NCI-H1436 treated with DMSO at 0.1 percent for 48 hours (cell line): ENCODE results near the gene IDH3A.
A peak's percentile ranks its signal among the peaks of the same experiment; 100 is the strongest.
"Not testable (repeated sequence)": the region's sequence is repeated elsewhere in the genome, so short reads cannot be mapped to it uniquely, and the experiment has no call there.

Experiments
- DNase-seq: peaks from one replicate; lab custom pipeline; 2025; lab: John Stamatoyannopoulos, UW

IDH3A gene

GRCh38 chr15:78129751-78130287 is 19.3 kb upstream of the IDH3A start:
- no peak for DNase-seq

DNA sequence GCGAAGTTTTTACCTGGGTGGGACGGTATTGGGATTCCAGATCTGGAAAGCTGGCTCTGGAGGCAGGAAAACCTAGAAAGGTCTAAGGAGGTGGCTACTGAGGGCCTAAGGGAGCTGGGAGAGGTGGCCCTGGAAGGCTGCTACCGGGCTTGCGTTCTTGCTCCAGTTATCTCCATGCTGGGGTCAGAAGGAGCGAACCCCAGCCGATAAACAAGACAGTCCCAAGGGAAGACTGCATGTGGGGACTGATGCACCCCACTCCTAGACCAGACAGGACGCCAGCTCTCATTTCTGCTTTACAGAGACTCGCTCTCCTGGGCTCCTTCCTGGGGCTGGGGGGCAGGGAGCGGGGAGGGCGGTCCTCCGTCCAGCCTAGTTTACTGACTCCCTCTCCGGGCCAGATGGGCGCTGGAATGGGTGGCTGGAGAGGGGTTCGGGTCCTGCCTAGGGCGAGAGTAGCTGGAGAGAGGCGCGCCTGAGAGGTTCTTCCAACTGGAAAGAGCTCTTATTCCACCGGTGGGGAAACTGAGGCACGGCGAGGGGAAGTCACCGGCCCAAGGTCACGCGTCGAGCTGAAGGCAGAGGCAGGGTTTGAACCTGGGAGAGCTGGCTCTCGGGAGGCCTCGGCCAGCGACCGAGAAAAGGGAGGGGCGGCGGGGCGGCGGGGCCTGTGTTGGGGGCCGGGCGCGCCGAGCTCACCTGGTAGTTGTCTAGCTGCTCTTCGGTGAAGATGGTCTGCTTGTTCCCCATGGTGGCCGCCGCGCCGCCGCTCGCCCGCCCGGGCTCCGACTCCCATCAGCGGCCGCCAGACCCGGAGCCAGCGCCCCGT is 18.5 kb upstream of the IDH3A start:
- DNase-seq: no peak

DNA sequence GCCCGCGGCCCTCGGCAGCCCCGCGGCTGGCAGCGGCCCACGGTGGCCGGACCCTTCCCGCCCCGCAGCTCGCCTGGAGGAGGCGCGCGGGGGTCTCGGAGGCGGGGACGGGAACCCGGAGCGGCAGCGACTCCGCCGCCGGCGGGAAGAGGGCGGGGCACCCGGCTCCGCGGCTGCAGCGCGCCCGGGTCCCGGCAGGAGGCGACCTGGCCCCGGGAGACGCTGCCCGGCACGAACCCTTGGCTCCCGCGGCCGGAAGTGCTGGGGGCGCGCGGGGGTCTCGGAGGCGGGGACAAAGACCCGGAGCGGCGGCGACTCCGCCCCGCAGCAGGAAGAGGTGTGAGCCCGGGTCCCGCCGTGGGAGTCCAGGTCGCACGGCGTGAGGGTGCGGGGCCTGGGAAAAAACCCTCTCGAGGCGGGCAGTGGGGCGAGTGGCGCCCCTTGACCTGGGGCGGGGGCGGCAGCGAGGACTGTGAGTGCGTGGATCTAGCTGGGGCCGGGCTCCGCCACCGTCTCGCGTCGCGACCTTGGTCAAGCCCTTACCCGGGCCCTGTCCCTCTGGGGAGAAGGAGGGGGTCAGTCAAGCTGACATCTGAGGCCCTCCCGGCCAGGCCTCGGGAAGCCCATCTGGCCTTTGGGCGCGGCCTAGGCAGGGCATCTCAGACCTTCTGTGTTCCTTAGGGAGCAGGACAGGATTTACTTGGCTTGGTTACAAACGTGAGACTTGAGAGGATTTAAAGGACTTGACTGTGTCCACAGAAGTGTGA is 17.7 kb upstream of the IDH3A start, which contains the start of gene CIB2:
Gene CIB2 (minus strand): TSS at position 151 of the 767 bp plus-strand sequence. CDS start 230 bp downstream, outside the sequence.
- DNase-seq: peak; percentile 21

DNA sequence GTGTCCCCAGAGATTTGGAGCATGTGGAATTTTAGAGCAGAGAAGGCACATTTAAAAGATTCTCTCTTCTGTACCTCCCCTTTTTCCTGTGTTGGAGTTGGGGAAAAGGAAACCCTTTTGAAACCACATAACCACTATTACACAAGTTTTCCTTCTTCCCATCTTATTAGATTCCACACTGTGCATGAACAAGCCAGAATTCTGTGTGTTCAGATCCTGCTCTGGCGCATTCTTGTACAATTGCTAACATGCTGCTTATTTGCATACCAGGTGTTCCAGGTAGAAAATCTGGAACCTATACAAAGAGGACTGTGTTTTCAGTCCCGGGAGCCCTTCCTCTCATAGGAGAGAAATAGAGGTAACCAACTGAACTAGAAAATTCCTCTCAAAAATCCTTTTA is 15.4 kb upstream of the IDH3A start:
- no peak for DNase-seq

- no peak for DNase-seq
Observed at GRCh38 chr15:78139578-78139977, 9.6 kb upstream of the IDH3A start.

DNA sequence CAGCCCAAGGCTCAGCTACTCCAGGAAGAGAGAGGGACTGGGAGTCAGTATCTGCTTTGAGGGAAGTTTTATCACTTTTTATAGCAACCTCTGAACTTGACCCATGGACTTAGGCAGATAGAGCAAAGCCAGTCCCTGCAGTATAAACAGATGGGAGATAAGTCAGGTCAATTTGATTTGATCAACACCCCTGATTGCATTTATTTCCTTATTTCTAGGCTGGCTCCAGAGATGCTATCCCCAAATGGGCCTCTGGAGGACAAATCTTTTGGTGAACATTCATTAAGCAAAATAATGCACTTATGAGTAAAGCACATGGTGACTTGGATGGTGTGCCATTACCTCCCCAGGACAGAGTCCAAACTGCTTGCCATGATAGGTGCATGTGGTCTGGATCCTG is 8.9 kb upstream of the IDH3A start:
- DNase-seq: no peak

DNA sequence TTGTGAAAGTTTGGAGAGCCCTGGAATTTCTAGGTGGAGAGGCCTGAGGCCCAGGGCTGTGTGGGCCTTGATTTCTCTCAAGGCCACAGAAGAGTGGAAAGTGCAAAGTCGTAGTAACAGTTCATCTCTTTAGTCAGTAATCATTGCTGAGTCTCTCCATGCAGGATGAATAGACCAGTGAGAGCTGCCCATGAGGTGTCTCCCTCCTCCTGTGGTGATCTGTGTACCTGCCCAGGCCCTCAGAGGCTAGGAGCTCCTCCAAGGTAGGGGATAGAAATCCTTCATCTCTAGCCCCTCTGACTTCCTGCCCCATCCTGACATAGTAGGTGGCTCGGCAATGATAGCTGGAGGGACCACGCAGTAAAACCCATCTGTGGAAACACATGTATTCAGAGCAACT is 6.8 kb upstream of the IDH3A start:
- no peak for DNase-seq

GRCh38 chr15:78146425-78147154 is 2.6 kb upstream of the IDH3A start:
- no peak for DNase-seq

- DNase-seq: no peak
Observed at GRCh38 chr15:78147566-78147965, 1.6 kb upstream of the IDH3A start.

DNA sequence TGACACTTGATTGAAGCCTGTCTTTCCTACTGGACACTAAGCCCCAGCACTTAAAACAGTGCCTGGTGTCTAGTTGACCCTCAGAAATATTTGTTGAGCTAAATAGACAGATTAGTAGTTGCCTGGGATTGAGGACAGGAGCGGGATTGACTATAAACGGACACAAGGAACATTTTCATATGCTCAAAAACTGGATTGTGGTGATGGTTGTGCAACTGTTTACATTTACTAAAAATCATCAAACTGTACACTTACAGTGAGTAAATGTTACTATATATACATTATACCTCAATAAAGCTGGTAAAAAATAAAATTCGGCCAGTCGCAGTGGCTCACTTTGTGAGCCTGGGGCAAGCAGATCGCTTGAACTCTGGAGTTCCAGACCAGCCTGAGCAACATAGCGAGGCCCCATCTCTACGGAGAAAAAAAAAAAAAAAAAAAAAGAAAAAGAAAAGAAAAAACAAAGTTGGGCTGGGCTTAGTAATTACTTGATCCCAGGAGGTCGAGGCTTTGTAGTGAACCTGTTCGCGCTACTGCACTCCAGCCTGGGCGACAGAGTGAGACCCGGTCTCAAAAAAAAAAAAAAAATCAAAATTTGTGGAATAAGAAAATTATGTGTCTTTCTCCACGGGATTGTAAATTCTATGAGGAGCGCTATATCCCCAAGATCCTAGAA is 632 bp upstream of the IDH3A start:
- no peak for DNase-seq

DNA sequence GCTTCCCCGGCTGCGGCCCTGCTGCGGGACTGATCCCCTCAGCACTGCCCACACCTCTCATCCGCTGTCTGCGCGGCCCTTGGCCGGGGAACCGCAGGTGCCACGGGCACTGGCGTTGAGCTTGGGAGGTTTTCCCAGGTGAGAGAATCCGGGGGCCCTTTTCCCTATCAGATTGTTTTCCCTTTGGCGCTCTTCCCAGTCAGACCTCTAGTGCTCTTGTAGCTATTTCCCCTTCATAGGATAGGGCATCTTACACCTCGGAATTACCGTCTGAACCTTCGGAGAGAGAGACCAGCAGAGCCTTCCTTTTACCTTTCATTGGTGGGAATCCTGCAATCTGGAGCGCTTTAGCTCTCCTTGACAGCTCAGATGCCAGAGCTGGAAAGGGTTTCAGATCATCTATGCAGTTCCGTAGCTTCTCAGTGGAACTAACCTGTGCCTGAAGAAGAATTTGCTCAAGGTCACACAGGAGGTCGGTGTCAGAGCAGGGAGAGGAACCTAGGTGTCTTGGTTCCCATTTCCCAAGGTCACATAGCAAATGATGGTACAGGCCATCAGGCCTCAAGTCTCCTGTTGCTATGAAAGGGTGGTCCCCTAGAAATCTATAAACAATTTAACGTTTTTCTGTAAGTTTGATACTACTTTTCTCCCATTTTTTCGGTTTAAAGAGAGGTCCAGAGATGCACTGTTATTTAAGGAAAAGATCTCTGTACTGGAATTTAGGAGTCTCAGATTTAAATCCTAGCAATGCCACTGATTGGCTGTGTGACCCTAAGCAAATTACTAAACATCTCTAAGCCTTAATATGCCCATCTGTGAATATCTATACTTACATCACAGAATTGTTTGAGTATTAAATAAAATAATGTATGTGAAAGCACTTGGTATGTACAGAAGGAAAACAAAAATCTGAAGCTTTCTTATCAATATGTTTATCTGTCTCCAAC is 916 bp downstream of the IDH3A start:
- DNase-seq: no peak

- DNase-seq: not testable (repeated sequence)
Observed at GRCh38 chr15:78151075-78151474, 1.9 kb downstream of the IDH3A start.

DNA sequence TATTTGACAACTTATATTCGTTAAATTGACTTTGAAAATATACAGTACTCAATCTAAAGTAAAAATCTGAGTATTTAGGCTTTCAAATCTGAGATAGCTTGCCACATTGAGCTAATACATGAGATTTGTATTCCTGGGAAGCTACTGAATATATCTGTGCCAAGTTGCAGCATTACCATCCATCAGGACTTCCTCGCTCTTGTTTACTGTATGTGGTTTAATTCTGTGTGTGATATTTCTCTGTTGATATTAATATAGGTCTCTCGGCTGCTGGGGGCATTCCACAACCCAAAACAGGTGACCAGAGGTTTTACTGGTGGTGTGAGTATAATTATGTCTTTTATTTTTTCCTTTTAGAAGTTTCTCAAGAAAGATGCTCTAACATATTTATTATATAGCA is 5.8 kb downstream of the IDH3A start:
- DNase-seq: no peak

DNA sequence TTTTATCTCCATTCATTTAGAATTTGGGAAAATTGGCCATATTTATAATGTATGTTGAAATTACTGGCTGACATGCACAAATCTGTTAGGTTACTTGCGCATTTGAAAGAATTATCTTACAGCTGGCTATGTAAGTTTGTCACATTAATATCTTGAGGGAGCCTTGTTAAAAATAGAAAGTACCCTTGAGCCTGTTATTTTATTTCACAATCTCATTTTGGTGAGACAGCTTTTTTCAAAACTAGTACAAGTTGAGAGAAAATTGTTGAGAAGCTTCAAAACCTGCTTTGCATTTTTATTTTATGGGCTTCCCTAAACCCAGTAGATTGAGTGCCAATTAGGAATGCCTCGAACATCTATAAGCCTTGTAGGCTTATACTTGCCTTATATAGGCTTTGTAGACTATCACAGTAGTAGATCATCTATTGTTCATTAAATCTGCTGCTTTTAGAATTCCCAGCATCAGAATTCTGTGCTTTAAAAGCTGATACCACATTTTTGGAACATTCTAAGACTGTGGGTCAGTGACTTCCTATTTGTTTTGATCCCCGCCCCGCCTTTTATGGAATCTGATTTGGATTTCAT is 6.3 kb downstream of the IDH3A start:
- DNase-seq: no peak

DNA sequence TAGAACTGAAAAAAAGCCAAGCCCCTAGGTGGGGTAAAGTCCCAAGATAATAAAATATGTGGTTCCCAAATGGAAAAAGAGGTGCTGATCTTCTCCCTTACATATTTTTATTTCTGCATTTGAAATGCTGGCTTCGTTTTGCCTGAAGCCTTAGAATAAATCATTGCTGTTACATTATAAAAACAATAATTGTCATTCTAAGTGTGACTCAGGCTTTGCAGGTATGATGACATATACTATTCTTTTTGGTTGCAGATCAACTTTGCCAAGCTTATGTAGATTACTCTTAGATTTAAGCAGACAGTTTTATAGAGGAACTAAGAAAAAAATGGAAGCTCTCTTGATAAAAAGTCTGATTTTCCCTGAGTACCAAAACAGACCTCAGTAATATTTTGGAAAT is 7.5 kb downstream of the IDH3A start:
- DNase-seq: no peak

- DNase-seq: no peak
Observed at GRCh38 chr15:78157203-78157602, 8.0 kb downstream of the IDH3A start.

DNA sequence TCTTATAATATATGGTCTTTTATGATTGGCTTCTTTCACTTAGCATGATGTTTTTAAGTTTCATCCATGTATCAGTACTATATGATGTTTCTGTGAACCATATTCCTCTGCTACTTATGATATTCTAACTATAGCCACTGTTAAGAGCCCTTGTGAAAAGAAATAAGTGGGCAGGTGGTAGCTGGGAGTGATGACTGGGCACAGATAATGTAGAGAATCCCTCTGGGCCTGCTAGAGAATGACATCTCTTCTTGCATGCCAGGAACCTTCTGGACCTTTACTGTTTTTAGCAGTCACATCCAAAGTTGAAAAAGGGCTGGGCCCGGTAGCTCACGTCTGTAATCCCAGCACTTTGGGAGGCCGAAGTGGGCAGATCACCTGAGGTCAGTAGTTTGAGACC is 10.2 kb downstream of the IDH3A start:
- DNase-seq: no peak

GRCh38 chr15:78162038-78162437 is 12.9 kb downstream of the IDH3A start:
- DNase-seq: no peak

DNA sequence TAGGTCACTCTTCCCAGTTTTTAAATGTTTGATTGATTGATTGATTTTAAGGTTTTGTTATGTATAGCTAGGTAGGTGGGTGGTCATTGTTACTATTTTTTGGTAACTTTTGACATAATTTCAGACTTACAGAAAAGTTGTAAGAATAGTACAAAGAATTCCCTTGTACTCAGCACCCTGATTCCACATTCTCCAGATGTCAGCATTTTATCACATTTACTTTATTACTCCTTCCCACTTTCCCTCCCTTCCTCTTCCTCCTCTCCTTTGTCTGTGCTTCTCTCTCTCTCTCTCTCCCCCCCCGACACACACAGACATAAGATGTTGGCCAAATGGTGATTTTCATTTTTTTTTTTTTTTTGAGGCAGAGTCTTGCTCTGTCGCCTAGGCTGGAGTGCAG is 14.8 kb downstream of the IDH3A start:
- DNase-seq: no peak

GRCh38 chr15:78167227-78167888 is 18.2 kb downstream of the IDH3A start:
- DNase-seq: no peak
